HG03575 (cell line): Measurements from ENCODE around the gene ZNF750.
"Not testable (repeated sequence)": the region's sequence is repeated elsewhere in the genome, so short reads cannot be mapped to it uniquely, and the experiment has no call there.

Experiments used
- ATAC-seq: cut with Tn5 transposase; IDR thresholded peaks from one replicate; pipeline ENCODE4 v1.9.1; 2021; ENCODE audit not compliant: unreplicated experiment, insufficient number of reproducible peaks, low FRiP score; ENCODE audit errors: extremely low read depth

Gene ZNF750

GRCh38 chr17:82785581-82785980 is 54.2 kb downstream of the ZNF750 start:
- ATAC-seq: not testable (repeated sequence)

GRCh38 chr17:82783498-82783897 is 56.3 kb downstream of the ZNF750 start:
- no peak for ATAC-seq

GRCh38 chr17:82782657-82783207 is 57.1 kb downstream of the ZNF750 start:
- ATAC-seq: no peak

- ATAC-seq: no peak
Measured at GRCh38 chr17:82781894-82782274, 57.9 kb downstream of the ZNF750 start.

GRCh38 chr17:82780971-82781893 is 58.6 kb downstream of the ZNF750 start:
- ATAC-seq: no peak

GRCh38 chr17:82780195-82780594 is 59.6 kb downstream of the ZNF750 start:
- ATAC-seq: no peak

GRCh38 chr17:82779541-82779940 is 60.3 kb downstream of the ZNF750 start:
- no peak for ATAC-seq
